IPS-18a (cell line): ENCODE data around the gene NDUFAB1.
"Not testable (repeated sequence)": the region's sequence is repeated elsewhere in the genome, so short reads cannot be mapped to it uniquely, and the experiment has no call there.

Source experiments
- H3K27ac ChIP-seq: one replicate; pipeline ENCODE4 v1.5.1; 2013; ENCODE audit warnings: low read length
- H3K27me3 ChIP-seq: one replicate; pipeline ENCODE4 v1.6.1; 2013; ENCODE audit warnings: mild to moderate bottlenecking, low read length; ENCODE audit not compliant: control insufficient read depth, insufficient read depth
- H3K36me3 ChIP-seq: one replicate; pipeline ENCODE4 v1.6.1; 2013; ENCODE audit warnings: low read depth, low read length; ENCODE audit not compliant: control insufficient read depth
- H3K4me1 ChIP-seq: one replicate; pipeline ENCODE4 v1.6.1; 2013; ENCODE audit warnings: low read depth, low read length; ENCODE audit not compliant: control insufficient read depth
- H3K4me3 ChIP-seq: one replicate; pipeline ENCODE4 v1.5.1; 2013; ENCODE audit warnings: low read length
- H3K9ac ChIP-seq: one replicate; pipeline ENCODE4 v1.6.1; 2013; ENCODE audit warnings: mild to moderate bottlenecking, low read length, moderate library complexity
- H3K9me3 ChIP-seq: one replicate; pipeline ENCODE4 v1.6.1; 2013; ENCODE audit warnings: low read depth, low read length; ENCODE audit not compliant: control insufficient read depth

The NDUFAB1 gene

GRCh38 chr16:23595951-23596720 is at the start of gene NDUFAB1:
Gene NDUFAB1 (minus strand): TSS chr16:23596316. CDS start chr16:23596290, 26 bp downstream.
- Histone ChIP-seq H3K36me3 (peaks cover 17% of the 10 kb centered on the region), H3K9ac (peak within 1 kb of the TSS; percentile 93), H3K4me1 (peaks cover 7% of the 10 kb centered on the region), H3K27ac (peak within 1 kb of the TSS; percentile 26), H3K9me3 (no peaks in the 10 kb centered on the region), H3K4me3 (peak within 1 kb of the TSS; percentile 96), H3K27me3 (no peaks in the 10 kb centered on the region)

- H3K9ac ChIP-seq: peak overlapping the region; percentile 97
- no peaks in the 10 kb centered on the region for H3K9me3 ChIP-seq
- no peak overlapping the region for H3K27ac ChIP-seq
- H3K4me1 ChIP-seq: peaks cover 10% of the 10 kb centered on the region
- H3K36me3 ChIP-seq: peaks cover 24% of the 10 kb centered on the region
- H3K4me3 ChIP-seq: peak overlapping the region; percentile 93
- H3K27me3 ChIP-seq: no peaks in the 10 kb centered on the region
Observed at GRCh38 chr16:23642246-23642774, 46.2 kb upstream of the NDUFAB1 start.

- Histone ChIP-seq H3K36me3 (peaks cover 32% of the 10 kb centered on the region), H3K9ac (peak within 1 kb of the TSS; percentile 97)
Observed at GRCh38 chr16:23640931-23641765, 45.0 kb upstream of the NDUFAB1 start, which contains the start of the genes DCTN5 and PALB2. Gene DCTN5 (plus strand): TSS chr16:23641466. CDS start chr16:23641543, 77 bp downstream. Gene PALB2 (minus strand): TSS chr16:23641310. CDS start chr16:23641157, 153 bp downstream.

GRCh38 chr16:23640615-23640930 is 44.5 kb upstream of the NDUFAB1 start:
- Histone ChIP-seq H3K9ac (peak overlapping the region; percentile 97), H3K4me3 (peak overlapping the region; percentile 93), H3K27ac (peak overlapping the region; percentile 92), H3K36me3 (peaks cover 30% of the 10 kb centered on the region), H3K4me1 (peaks cover 10% of the 10 kb centered on the region), H3K27me3 (no peaks in the 10 kb centered on the region), H3K9me3 (no peaks in the 10 kb centered on the region)

More at GRCh38 chr16:23640931-23641765, 45.0 kb upstream of the NDUFAB1 start, which contains the start of the genes DCTN5 and PALB2:
- Histone ChIP-seq H3K4me3 (peak within 1 kb of the TSS; percentile 93), H3K27me3 (no peaks in the 10 kb centered on the region), H3K4me1 (peaks cover 10% of the 10 kb centered on the region), H3K9me3 (no peaks in the 10 kb centered on the region), H3K27ac (peak within 1 kb of the TSS; percentile 92)

- no peak overlapping the region for H3K27ac ChIP-seq
- H3K27me3 ChIP-seq: no peaks in the 10 kb centered on the region
- H3K9ac ChIP-seq: no peak overlapping the region
- H3K4me1 ChIP-seq: peaks cover 6% of the 10 kb centered on the region
- H3K4me3 ChIP-seq: no peak overlapping the region
- H3K36me3 ChIP-seq: peaks cover 58% of the 10 kb centered on the region
- H3K9me3 ChIP-seq: no peaks in the 10 kb centered on the region
Observed at GRCh38 chr16:23635958-23636357, 39.8 kb upstream of the NDUFAB1 start.

- Histone ChIP-seq H3K27ac (no peak overlapping the region), H3K9me3 (no peaks in the 10 kb centered on the region), H3K36me3 (peaks cover 70% of the 10 kb centered on the region), H3K4me3 (no peak overlapping the region), H3K4me1 (no peaks in the 10 kb centered on the region), H3K27me3 (no peaks in the 10 kb centered on the region), H3K9ac (no peak overlapping the region)
Observed at GRCh38 chr16:23634461-23635036, 38.4 kb upstream of the NDUFAB1 start.

GRCh38 chr16:23631874-23632273 is 35.8 kb upstream of the NDUFAB1 start:
- peaks cover 79% of the 10 kb centered on the region for H3K36me3 ChIP-seq

GRCh38 chr16:23629516-23629915 is 33.4 kb upstream of the NDUFAB1 start:
- H3K36me3 ChIP-seq: peaks cover 76% of the 10 kb centered on the region
- H3K27me3 ChIP-seq: no peaks in the 10 kb centered on the region
- H3K27ac ChIP-seq: no peak overlapping the region
- H3K9ac ChIP-seq: no peak overlapping the region
- H3K4me1 ChIP-seq: no peaks in the 10 kb centered on the region
- no peaks in the 10 kb centered on the region for H3K9me3 ChIP-seq
- no peak overlapping the region for H3K4me3 ChIP-seq

More at GRCh38 chr16:23631874-23632273, 35.8 kb upstream of the NDUFAB1 start:
- H3K27me3 ChIP-seq, H3K27ac ChIP-seq, H3K9ac ChIP-seq, H3K4me1 ChIP-seq, H3K4me3 ChIP-seq, H3K9me3 ChIP-seq: not testable (repeated sequence)

GRCh38 chr16:23624092-23624491 is 28.0 kb upstream of the NDUFAB1 start:
- H3K9ac ChIP-seq: no peak overlapping the region
- peaks cover 78% of the 10 kb centered on the region for H3K36me3 ChIP-seq
- H3K4me3 ChIP-seq: no peak overlapping the region
- no peaks in the 10 kb centered on the region for H3K9me3 ChIP-seq
- no peak overlapping the region for H3K27ac ChIP-seq
- no peaks in the 10 kb centered on the region for H3K27me3 ChIP-seq
- H3K4me1 ChIP-seq: no peaks in the 10 kb centered on the region

GRCh38 chr16:23615805-23616204 is 19.7 kb upstream of the NDUFAB1 start:
- H3K27me3 ChIP-seq: no peaks in the 10 kb centered on the region
- no peak overlapping the region for H3K27ac ChIP-seq
- no peak overlapping the region for H3K4me3 ChIP-seq
- H3K9me3 ChIP-seq: no peaks in the 10 kb centered on the region
- peaks cover 55% of the 10 kb centered on the region for H3K36me3 ChIP-seq
- H3K4me1 ChIP-seq: no peaks in the 10 kb centered on the region
- H3K9ac ChIP-seq: no peak overlapping the region

GRCh38 chr16:23611936-23612335 is 15.8 kb upstream of the NDUFAB1 start:
- Histone ChIP-seq H3K4me1 (no peaks in the 10 kb centered on the region), H3K9me3 (no peaks in the 10 kb centered on the region), H3K27me3 (no peaks in the 10 kb centered on the region), H3K36me3 (peaks cover 50% of the 10 kb centered on the region), H3K27ac (no peak overlapping the region), H3K9ac (no peak overlapping the region), H3K4me3 (no peak overlapping the region)
